LNCAP (cell line): ENCODE results near the gene SLFN14.

Experiments used
- CTCF ChIP-seq: fragments of 450-650 bp; IDR thresholded peaks from 2 replicates; pipeline ENCODE4 v1.5.1; 2017; ENCODE audit warnings: mild to moderate bottlenecking

The SLFN14 gene

GRCh38 chr17:35560703-35561102 lies at the start of gene SLFN14:
TSS of gene SLFN14 (minus strand) at chr17:35560819. CDS start at chr17:35558062, 2,757 bp downstream.
- no peak for TF ChIP-seq CTCF

DNA sequence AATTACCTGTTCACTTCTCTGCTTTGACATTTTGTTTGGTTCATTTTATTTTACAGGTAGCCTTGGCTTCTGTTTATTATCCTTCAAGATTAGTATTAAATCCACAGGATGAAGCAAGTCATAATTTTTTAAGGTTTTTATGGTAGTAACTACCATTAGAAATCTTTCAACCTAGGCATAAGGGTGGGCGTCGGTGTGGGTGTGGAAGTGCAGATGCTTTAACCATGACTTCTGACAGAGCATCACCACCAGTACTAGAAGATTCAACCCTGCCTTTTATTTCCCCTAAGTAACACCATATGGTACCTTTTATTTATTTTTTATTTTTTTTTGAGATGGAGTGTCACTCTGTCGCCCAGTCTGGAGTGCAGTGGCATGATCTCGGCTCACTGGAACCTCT lies 49.2 kb upstream of the SLFN14 start:
- no peak for TF ChIP-seq CTCF

GRCh38 chr17:35607239-35607847 lies 46.7 kb upstream of the SLFN14 start:
- no peak for TF ChIP-seq CTCF

DNA sequence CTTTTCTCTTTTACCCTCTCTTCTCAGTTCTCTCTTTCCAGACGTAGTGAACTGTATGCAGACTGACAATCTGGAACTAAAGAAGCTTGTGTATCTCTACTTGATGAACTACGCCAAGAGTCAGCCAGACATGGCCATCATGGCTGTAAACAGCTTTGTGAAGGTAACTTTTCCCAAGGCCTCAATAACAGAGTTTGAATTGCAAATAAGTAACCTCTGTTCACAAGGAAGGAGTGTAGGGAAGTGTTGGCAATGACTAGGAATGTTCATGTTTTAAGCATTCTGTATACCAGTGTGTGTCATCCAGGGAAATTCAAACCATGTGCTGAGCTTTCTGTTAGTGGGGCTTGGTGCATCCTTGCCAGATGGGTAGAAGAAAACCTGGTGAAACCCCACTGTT lies 45.1 kb upstream of the SLFN14 start:
- no peak for TF ChIP-seq CTCF

DNA sequence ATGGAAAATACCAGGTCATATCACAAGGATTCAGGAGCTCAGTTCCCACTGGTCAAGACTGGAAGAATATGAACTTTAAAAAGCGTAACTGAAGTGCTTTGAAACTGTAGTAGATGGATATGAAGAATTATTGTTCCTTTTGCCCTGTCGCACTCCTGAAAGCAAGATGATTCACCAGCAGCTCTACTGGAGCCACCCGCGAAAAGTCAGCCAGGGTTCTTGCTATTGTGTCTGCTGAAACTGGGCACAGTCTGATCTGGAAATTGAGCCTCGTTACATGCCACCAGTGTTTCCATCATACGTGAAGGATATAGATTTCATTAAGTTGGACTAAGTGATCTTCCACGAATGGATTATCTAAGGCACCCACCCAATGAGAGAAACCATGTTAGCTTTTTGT lies 43.1 kb upstream of the SLFN14 start:
- TF ChIP-seq CTCF = no peak

DNA sequence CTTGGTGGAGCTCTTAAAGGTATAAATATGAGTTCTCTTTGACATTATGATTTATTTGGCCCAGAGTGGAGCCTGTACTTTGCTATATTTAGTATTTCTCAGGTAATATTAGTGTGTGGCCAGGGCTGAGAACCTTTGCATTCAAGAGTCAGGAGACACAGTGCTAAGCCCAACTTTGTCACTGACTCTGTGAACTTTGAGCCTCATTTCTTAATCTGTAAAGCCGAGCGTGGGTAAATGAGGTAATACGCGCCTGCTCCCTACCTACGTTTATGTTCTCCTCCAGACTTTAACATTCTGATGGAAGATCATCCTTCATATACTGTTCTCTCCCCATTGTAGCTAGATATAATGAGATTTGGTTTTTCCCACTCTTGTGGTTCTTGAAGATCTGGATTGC lies 37.0 kb upstream of the SLFN14 start:
- no peak for TF ChIP-seq CTCF

DNA sequence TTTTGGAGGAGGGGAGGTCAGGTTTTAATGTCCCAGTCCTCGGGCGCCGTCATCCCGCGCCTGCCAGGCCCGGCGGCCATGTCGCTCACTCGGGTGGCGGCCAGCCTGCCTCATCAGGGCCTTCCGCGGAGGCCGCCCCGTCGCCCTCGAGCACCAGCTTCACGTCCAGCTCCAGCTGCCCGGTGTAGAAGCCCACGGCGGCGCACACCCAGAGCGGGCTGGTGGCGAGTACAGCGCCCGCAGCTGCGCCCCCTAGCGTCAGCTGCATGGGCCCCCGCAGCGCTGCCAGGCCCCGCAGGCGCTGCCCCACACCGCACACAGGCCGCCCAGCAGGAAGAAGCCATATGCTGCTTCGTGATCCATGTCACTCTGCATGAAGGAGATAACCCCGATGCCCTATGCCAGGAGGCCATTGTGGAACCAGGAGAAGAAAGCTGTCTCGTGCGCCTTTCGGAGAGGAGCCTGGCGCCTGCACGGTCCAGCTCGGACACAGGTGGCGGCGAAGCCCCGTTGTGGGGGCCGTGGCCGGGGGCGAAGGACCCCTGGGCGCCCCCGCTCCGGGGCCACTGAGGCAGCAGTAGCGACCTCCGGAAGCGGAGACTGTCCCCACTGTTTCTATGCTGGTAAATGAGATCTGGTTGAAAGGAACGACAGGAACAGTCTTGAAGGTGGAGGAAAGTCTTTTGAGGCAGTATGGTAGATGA lies 36.1 kb upstream of the SLFN14 start:
- TF ChIP-seq CTCF = 0 out of 2 replicates have a peak, but pooled peaks have one; percentile 9
